Retinal pigment epithelial cell (primary cell): Measurements from ENCODE around the gene ITGAD.

Experiments
- DNase-seq: peaks from one replicate; pipeline ENCODE4 v3.0.0-alpha.2; 2010; ENCODE audit warnings: low read depth
- H3K4me3 ChIP-seq: 2 replicates; pipeline ENCODE4 v1.5.1; 2011; ENCODE audit warnings: mild to moderate bottlenecking, low read length, control low read depth, moderate library complexity
- TF ChIP-seq, protein P1 (sequence below): conservative IDR thresholded peaks from 2 replicates; pipeline ENCODE4 v1.5.1; 2011; ENCODE audit warnings: low read depth, low read length, control low read depth, inconsistent platforms

Gene ITGAD

DNA sequence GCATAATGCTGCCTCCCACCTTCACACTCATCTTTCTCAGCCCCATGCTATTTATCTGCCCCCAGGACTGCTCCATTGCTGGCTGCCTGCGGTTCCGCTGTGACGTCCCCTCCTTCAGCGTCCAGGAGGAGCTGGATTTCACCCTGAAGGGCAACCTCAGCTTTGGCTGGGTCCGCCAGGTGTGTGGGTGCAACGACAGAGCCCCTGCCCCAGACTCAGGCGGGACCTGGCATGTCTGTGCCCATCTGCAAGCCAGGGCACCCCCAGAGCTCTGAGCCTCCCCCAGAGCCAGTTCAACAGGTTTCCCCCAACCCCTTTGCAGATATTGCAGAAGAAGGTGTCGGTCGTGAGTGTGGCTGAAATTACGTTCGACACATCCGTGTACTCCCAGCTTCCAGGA is 12.9 kb upstream of the ITGAD start:
- no peak for DNase-seq
- H3K4me3 ChIP-seq, result no peak overlapping the region
- TF ChIP-seq, protein P1, sequence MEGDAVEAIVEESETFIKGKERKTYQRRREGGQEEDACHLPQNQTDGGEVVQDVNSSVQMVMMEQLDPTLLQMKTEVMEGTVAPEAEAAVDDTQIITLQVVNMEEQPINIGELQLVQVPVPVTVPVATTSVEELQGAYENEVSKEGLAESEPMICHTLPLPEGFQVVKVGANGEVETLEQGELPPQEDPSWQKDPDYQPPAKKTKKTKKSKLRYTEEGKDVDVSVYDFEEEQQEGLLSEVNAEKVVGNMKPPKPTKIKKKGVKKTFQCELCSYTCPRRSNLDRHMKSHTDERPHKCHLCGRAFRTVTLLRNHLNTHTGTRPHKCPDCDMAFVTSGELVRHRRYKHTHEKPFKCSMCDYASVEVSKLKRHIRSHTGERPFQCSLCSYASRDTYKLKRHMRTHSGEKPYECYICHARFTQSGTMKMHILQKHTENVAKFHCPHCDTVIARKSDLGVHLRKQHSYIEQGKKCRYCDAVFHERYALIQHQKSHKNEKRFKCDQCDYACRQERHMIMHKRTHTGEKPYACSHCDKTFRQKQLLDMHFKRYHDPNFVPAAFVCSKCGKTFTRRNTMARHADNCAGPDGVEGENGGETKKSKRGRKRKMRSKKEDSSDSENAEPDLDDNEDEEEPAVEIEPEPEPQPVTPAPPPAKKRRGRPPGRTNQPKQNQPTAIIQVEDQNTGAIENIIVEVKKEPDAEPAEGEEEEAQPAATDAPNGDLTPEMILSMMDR, result no peak

DNA sequence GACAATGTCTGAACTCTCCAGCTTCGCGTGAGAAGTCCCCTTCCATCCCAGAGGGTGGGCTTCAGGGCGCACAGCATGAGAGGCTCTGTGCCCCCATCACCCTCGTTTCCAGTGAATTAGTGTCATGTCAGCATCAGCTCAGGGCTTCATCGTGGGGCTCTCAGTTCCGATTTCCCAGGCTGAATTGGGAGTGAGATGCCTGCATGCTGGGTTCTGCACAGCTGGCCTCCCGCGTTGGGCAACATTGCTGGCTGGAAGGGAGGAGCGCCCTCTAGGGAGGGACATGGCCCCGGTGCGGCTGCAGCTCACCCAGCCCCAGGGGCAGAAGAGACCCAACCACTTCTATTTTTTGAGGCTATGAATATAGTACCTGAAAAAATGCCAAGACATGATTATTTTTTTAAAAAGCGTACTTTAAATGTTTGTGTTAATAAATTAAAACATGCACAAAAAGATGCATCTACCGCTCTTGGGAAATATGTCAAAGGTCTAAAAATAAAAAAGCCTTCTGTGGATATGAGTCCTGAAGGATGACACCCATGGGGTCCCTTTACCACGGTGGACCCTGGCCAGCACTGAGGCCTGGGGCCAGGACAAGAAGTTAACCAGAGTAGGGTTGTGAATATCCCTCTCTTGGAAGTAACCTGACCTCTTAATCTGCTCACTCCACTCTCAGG is 10.5 kb upstream of the ITGAD start:
- DNase-seq, result no peak
- H3K4me3 ChIP-seq, result no peak overlapping the region
- TF ChIP-seq, protein P1, result peak; percentile 85

DNA sequence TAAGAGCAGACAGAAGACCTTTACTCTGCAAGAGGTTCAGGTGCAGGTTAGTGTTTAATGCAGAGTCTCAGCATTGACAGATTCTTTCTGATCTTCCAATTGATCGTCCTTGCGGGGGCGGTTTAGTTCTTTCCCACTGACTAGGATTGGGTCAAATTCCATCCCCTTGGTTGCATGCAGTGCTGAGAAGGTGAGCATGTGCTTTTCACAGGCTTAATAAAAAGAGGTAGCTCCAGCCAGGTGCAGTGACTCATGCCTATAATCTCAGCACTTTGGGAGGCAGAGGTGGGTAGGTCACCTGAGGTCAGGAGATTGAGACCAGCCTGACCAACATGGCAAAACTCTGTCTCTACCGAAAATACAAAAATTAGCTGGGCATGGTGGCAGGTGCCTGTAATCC is 7.5 kb upstream of the ITGAD start:
- H3K4me3 ChIP-seq, result no peak overlapping the region
- TF ChIP-seq, protein P1, result no peak
- no peak for DNase-seq

DNA sequence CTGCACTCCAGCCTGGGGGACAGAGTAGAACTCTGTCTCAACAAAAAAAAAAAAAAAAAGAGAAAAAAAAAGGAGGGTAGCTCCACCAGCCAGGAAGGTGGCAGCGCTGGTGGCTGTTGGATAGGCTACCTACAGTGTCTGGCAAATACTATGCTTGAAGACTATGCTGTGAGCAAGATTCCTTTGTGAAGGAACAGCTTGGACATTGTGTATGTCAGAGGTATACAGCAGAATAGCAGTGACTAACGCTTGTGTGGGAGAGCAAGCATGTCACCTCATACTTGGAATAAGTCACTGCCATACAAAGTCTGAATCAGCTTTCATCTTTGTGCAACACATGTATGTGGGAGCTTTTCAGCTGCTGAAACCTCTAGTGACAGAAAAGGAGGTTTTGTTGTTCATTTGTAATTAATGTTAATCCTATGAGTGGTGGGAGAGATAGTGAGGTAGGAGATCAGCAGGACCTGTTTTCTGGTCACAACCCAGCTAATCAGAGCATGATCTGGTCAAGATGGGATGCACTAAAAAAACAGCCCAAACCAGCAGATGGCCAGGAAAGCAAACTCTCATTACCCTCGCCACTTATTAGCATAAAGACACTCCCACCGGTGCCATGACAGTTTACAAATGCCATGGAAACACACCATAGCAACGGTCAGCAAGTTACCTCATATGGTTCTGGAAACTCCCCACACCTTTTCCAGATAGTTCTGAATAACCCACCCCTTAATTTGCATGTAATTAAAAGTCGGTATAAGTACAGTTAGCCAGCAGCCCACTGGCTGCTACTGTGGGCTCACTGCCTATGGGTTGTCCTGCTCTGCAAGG is 6.8 kb upstream of the ITGAD start:
- no peak for DNase-seq
- TF ChIP-seq, protein P1, result no peak

DNA sequence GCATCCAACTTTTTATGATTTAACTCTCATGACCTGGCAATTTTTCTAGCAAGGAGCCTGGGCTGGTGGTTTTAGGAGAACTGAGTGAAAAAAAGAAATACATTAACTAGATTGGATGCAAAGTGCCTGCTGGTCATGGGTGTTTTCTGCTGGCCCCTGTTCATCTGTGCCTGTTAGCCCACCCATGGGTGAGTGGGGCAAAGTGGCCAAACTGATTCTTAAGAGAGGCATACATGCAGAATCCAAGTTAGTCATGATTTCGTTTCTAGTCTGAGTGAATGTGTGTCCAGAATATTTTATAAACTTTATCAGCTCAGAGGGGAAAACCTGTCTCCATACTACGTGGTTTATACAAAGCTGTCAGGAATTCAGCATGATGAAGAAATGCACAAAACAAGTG is 4.6 kb upstream of the ITGAD start:
- TF ChIP-seq, protein P1, result no peak
- no peak overlapping the region for H3K4me3 ChIP-seq
- no peak for DNase-seq

More for the DNA sequence above, 6.8 kb upstream of the ITGAD start:
- no peak overlapping the region for H3K4me3 ChIP-seq

DNA sequence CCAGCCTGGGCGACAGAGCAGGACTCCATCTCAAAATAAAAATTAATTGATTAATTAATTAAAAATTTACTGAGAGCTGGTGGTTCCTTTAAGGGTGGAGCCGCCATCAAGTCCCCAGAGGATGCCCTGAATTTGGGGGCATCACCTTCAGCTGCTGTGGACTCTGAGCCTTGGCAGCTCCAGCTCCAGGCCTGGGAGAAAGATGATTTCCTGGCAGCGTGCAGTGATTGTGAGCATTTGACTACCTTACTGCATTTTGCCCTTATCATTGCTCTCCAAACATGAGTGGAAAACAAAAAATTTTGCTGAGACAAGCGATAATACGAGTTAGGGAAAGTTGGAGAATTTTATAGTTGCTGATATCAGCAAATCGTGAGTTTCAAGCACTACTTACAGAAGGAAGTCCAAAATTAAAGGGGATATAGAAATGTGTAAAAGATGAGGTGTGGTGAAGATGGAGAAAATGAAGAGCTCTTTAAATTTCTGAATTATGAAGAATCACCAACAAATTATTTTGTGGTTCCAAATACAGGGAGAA is 2.6 kb upstream of the ITGAD start:
- H3K4me3 ChIP-seq, result no peak overlapping the region
- TF ChIP-seq, protein P1, result no peak
- no peak for DNase-seq
